IMR-90 (cell line): ENCODE measurements around the gene SASH3.

ENCODE experiments used
- BHLHE40 ChIP-seq: fragments of 150-350 bp; IDR thresholded peaks from 2 replicates; pipeline ENCODE4 v1.6.1; 2016; ENCODE audit warnings: mild to moderate bottlenecking, low read depth, low read length
- CEBPB ChIP-seq: IDR thresholded peaks from 2 replicates; pipeline ENCODE4 v1.6.1; 2012; ENCODE audit warnings: low read depth, low read length, improper control_type of control experiment
- MAZ ChIP-seq: IDR thresholded peaks from 2 replicates; pipeline ENCODE4 v1.6.1; 2012; ENCODE audit warnings: low read depth, mild to moderate bottlenecking, low read length, improper control_type of control experiment, moderate library complexity, borderline replicate concordance
- POLR2A ChIP-seq: IDR thresholded peaks from 2 replicates; pipeline ENCODE4 v1.6.1; 2012; ENCODE audit warnings: mild to moderate bottlenecking, low read depth, low read length
- RAD21 ChIP-seq: IDR thresholded peaks from 2 replicates; pipeline ENCODE4 v1.6.1; 2012; ENCODE audit warnings: low read length, improper control_type of control experiment
- TF ChIP-seq, protein P1 (sequence below): conservative IDR thresholded peaks from 2 replicates; pipeline ENCODE4 v1.5.1; 2012; ENCODE audit warnings: mild to moderate bottlenecking, low read depth, low read length, improper control_type of control experiment

DNA sequence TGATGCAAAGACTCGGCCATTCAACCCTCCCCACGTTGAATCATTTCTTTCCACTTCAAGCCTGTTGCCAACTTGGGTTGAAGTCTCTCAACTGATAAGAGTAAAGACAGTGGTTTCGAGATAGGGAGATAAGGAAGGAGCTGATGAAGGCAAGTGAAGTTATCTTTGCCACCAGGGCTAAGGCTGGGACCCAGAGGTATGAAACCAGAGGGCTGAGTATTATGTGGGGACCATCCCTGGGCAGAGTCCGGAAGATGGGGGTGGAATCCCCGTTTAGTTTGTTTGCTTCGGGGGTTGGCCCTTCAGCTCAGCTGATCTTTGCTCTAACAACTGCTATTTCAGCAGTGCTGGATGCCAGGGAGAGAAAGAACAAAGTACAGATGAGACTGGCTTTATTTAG is 43.3 kb upstream of the SASH3 start:
- TF ChIP-seq, protein P1, sequence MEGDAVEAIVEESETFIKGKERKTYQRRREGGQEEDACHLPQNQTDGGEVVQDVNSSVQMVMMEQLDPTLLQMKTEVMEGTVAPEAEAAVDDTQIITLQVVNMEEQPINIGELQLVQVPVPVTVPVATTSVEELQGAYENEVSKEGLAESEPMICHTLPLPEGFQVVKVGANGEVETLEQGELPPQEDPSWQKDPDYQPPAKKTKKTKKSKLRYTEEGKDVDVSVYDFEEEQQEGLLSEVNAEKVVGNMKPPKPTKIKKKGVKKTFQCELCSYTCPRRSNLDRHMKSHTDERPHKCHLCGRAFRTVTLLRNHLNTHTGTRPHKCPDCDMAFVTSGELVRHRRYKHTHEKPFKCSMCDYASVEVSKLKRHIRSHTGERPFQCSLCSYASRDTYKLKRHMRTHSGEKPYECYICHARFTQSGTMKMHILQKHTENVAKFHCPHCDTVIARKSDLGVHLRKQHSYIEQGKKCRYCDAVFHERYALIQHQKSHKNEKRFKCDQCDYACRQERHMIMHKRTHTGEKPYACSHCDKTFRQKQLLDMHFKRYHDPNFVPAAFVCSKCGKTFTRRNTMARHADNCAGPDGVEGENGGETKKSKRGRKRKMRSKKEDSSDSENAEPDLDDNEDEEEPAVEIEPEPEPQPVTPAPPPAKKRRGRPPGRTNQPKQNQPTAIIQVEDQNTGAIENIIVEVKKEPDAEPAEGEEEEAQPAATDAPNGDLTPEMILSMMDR, result no peak
- TF ChIP-seq POLR2A (no peak), CEBPB (no peak), BHLHE40 (no peak), RAD21 (no peak), MAZ (no peak)
